HG02678 (cell line): ENCODE measurements around the gene CENPX.
"Not testable (repeated sequence)": the region's sequence is repeated elsewhere in the genome, so short reads cannot be mapped to it uniquely, and the experiment has no call there.

ENCODE experiments used
- ATAC-seq: cut with Tn5 transposase; IDR thresholded peaks from one replicate; pipeline ENCODE4 v1.9.1; 2021; ENCODE audit warnings: mild to moderate bottlenecking, moderate library complexity; ENCODE audit not compliant: unreplicated experiment

The CENPX gene

GRCh38 chr17:81983639-81984373 is 38.9 kb downstream of the CENPX start:
- no peak for ATAC-seq

GRCh38 chr17:81983011-81983638 is 39.6 kb downstream of the CENPX start:
- no peak for ATAC-seq

GRCh38 chr17:81981511-81981910 is 41.2 kb downstream of the CENPX start:
- not testable (repeated sequence) for ATAC-seq

- ATAC-seq: no peak
Measured at GRCh38 chr17:81980707-81981343, 41.9 kb downstream of the CENPX start.

- ATAC-seq: no peak
Measured at GRCh38 chr17:81980122-81980521, 42.6 kb downstream of the CENPX start.

GRCh38 chr17:81978524-81979298 is 44.0 kb downstream of the CENPX start:
- ATAC-seq: no peak

- peak; percentile 84 for ATAC-seq
Measured at GRCh38 chr17:81977211-81977808, 45.4 kb downstream of the CENPX start, which contains the start of gene ASPSCR1. ASPSCR1 (plus strand) TSS chr17:81977629; CDS start chr17:81977647, 18 bp downstream.

- peak; percentile 2 for ATAC-seq
Measured at GRCh38 chr17:81976332-81977210, 46.1 kb downstream of the CENPX start.

GRCh38 chr17:81973432-81973831 is 49.2 kb downstream of the CENPX start:
- ATAC-seq: no peak

GRCh38 chr17:81968850-81969812 is 53.5 kb downstream of the CENPX start:
- ATAC-seq: no peak
